HG02884 (cell line): Measurements from ENCODE around the gene PDZD2.
"Not testable (repeated sequence)": the region's sequence is repeated elsewhere in the genome, so short reads cannot be mapped to it uniquely, and the experiment has no call there.

ENCODE experiments used
- ATAC-seq: cut with Tn5 transposase; IDR thresholded peaks from one replicate; pipeline ENCODE4 v1.9.1; 2021; ENCODE audit warnings: mild to moderate bottlenecking, moderate library complexity; ENCODE audit not compliant: unreplicated experiment

Gene PDZD2

DNA sequence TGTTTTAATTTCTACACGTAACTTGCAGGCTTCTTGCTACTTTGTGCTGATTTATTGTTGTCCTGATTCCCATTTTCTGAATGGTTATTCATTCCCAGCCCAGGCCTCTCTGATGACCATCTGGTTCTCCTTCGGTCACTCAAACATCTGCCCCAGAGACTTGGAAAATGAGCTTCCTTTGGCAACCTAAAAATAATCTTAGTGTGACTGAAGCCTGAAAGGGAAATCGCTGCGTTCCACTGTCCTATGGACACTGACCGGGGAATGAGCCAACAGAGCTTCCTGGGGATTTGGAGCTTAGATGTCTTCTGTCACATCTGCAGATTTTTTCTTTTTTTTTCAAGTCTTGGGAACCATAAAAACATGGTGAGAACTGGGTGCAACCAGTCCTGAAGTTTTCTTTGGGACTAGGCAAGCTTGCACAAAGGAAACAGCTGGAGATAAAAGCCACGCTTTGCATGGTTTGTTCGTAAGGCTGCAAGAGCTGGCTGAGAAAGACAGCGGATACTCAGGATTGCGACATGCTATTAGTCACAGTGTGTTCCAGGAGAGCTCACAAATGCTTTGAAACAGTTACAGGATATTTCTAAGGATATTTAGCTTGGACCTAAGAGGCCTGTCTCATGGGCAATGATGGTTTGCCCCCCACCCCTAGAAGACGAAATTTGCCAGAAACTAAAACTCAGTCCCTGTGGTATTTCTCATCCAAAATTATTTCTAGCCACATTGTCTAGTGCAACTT lies 389.0 kb downstream of the PDZD2 start:
- no peak for ATAC-seq

DNA sequence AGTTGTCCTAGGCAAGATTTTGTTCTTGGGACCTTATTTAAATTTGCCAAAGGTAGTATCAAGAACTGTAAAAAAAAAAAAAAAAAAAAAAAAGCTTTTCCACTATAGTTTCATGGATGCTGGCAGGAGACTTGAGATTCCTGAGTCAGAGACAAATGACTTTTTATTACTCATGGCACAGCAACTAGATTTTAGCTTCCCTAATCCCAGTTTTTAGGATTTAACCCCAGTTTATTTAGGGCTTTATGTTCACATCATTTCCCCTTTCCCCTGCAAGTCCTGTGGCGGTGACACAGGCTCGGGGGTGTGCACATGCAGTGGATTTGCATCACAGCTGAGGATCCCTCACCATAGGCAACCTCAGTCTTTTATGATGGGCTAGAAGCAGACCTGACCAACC lies 390.3 kb downstream of the PDZD2 start:
- no peak for ATAC-seq

DNA sequence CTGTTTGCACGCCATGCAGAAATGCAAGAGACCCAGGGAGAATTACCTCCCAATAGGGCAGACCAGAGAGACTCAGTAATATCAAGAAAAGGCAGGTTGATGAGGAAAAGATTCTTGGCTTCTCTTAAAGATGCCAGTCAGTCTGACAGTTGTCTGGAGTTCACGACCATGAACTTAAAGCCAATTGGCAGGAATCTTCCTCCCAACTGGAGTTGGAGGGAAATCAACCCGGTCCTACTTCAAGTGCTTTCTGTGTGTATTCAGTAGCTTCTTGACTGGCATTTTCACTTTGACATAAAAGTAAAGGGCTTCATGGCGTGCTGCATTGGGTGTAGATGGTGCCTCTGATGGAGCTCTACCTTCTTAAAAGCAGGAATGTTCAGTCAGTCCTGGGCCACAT lies 390.9 kb downstream of the PDZD2 start:
- no peak for ATAC-seq

DNA sequence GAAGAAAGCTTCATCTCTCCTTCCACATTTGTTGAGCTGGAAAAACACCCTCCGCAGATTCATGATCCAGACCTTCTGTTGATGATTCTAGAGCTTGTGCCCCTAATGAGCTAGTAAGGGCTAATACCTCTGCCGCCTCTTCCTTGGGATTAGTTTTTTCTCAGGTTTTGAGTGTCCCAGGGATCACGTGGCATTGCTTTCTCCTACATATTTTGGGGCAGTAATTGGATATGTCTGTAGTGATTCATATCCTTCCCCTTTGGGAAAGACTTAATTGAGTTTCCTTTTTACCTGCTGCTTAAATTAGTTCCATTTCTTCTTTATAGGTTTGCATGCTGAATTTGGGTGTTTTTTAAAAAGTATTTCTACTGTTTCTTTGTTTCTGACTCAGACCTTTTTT lies 391.3 kb downstream of the PDZD2 start:
- no peak for ATAC-seq

DNA sequence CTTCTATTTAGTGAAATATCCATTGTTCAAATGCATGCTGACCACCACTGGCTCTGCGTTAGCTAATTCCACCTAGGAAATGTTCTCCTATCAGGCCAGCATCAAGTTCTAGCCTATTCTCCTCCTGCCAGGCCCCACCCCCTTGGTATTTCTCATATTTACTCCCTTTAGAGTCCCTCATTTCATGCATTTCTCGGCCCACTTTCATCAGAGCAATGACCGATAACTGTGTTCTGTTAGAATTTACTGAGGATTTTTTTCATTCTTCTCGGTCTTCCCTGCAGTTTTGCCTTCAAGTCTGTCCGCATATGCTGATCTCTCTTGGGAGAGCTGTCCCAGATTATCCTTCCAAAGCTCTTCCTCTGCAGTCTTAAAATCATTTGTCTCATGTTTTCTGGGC lies 391.8 kb downstream of the PDZD2 start:
- no peak for ATAC-seq

DNA sequence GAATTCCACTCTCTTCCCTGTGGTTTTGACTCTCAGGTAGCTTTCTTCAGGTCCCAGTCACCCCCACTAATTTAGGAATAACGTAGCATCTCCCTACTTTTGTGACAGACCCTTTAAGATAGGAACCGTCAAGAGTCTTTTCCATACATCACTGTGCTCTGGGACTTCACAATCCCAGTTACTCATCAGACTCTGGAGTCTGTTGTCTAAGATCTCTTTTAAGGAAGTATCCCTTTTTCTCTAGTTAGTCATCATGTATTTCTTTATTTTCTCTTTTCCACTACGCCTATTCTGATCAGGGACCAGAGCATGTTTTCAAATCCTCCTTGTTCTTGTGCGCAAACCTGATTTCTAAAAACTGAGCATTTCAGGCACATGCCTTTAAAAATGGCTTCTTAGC lies 392.2 kb downstream of the PDZD2 start:
- no peak for ATAC-seq

DNA sequence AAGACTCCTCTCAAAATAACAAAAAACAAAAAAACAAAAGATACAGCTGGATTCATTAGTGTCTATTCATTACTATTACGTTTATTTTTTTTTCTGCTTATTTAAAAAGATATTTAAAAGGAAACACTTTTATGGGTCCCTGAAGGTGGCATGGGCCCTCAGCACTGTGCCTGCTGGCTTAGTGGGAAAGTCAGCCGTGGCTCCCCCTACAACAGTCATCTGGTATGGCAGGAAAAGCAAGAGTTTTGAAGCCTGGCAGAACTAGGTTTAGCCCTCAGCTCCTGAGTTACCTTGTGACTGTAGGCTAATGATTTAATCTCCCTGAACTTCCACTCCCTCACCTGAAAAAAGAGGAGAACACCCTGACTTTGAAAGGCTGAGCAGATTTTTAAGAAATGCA lies 399.6 kb downstream of the PDZD2 start:
- ATAC-seq, result no peak

DNA sequence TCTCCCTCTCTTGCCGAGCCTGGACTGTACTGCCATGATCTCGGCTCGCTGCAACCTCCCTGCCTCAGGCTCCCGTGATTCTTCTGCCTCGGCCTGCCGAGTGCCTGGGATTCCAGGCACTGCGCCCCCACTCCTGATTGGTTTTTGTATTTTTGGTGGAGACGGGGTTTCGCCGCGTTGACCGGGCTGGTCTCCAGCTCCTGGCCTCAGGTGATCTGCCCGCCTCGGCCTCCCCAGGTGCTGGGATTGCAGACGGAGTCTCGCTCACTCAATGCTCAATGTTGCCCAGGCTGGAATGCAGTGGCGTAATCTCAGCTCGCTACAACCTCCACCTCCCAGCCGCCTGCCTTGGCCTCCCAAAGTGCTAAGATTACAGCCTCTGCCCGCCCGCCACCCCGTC lies 400.2 kb downstream of the PDZD2 start:
- not testable (repeated sequence) for ATAC-seq

DNA sequence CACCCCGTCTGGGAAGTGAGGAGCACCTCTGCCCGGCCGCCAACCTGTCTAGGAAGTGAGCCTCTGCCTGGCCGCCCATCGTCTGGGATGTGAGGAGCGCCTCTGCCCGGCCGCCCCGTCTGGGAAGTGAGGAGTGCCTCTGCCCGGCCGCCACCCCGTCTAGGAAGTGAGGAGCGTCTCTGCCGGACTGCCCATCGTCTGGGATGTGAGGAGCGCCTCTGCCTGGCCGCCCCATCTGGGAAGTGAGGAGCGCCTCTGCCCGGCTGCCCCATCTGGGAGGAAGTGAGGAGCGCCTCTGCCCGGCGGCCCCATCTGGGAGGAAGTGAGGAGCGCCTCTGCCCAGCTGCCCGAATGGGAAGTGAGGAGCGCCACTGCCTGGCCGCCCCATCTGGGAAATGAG lies 400.7 kb downstream of the PDZD2 start:
- not testable (repeated sequence) for ATAC-seq

DNA sequence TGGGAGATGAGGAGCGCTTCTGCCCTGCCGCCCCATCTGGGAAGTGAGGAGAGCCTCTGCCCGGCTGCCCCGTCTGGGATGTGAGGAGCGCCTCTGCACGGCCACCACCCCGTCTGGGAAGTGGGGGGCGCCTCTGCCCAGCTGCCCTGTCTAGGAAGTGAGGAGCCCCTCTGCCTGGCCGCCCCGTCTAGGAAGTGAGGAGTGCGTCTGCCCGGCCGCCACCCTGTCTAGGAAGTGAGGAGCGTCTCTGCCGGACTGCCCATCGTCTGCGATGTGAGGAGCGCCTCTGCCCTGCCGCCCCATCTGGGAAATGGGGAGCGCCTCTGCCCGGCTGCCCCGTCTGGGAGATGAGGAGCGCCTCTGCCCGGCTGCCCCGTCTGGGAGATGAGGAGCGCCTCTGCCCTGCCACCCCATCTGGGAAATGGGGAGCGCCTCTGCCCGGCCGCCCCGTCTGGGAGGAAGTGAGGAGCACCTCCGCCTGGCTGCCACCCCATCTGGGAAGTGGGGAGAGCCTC lies 401.3 kb downstream of the PDZD2 start:
- not testable (repeated sequence) for ATAC-seq

DNA sequence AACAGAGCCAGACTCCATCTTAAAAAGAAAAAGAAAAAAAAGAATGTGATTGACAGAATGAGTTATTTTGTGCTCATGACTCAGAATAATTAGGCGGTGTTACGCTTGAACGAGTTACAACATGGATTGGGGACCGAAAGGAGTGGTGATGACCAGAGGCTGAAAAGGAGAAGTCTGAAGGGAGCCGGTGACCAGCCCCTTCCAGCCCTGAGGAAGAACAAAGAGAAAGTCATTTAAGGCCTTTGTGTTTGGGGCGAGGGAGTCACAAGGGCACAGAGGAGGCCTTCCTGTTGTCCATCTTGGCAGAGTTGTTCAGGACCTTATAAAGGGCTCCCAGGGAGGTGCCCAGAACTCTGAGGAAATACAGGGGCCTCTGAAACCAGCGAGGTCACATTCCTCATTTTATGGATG lies 403.6 kb downstream of the PDZD2 start:
- no peak for ATAC-seq

DNA sequence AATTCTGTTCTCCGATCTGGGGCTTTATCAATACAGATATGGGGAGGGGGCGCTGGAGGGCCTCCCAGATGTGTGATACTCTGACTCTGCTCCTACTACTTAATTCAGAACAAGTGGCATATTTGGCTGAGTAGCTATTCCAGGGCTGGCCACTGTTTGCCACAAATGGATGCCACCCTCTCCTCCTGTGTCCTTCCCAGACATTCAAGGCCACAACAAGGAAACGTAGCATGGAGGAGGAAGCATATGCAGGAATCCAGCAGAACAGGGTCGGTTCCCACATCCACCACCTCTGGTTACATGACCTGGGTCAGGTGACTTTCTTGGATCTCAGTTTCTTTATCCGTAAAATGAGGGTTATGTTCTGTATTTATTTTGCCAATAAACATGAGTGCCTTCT lies 404.2 kb downstream of the PDZD2 start:
- ATAC-seq, result no peak

DNA sequence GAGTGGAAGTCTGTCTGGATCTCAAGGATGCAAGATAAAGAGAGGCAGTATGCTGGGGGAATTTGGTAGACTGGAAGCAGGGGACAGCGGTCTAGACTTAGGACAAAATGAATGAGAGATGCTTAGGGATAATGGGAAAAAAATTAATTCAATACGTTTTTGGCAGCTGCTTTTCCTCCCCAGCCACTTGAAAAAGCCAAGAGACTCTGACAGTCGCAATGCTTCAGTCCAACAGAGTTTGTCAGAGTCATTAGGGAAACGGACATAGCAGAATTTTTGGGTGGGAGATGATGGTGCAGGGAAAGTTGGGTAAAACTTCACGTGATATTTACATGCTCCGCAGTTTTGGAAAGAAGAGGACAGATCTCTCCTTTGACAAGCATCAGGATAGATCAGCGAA lies 405.5 kb downstream of the PDZD2 start:
- no peak for ATAC-seq

DNA sequence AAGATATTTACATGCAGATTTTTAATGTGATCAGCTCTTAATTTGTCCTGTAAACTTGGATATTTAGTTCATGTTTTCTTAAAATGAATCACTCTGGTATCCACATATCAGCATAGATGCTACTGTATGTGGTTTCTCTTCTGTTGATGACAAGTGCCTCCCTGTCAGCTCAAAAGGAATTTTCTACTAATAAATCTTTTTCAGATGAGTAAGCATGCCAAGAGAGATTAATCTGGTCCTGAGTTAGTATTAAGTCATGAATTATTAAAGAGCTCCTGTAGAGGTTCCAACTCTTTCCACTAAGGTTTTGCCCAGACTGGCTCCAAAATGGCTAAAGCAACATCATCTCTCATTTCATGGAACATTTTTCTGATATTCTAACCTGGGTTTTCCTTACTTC lies 406.0 kb downstream of the PDZD2 start:
- no peak for ATAC-seq

DNA sequence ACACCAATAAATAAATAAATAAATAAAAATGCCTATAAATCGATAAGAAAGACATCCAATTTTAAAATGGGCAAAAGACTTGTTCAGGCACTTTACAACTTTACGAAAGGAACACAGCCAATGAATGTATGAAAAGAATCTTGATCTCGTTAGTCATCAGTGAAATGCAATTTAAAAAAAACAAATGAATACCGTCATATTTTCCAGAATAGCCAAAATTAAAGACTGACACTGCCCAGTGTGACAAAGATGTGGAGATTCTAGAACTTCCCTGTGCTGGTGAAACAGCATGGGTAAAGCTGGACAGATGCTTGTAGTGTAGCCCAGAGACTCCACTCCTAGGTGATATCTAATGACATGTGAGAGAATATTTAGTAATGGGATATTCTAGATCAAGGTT lies 408.1 kb downstream of the PDZD2 start:
- ATAC-seq, result no peak

DNA sequence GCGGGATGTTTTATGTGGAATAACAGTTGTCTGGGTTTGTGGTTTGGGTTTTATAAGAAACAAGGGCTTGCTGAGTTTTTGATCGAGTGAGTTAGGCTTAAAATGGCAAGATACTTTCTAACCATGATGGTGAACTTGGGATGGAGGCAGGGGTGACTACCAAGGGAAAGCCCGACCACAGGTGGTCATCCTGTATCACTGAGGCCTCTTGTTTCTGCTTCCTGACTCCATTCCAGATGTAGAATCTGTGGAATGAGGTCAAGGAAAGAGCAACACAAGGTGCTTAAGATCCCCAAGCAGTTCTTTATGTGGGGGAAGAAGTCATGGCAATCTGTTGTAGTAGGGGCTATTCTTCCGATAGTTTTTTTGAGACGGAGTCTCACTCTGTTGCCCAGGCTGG lies 412.9 kb downstream of the PDZD2 start:
- ATAC-seq, result no peak

DNA sequence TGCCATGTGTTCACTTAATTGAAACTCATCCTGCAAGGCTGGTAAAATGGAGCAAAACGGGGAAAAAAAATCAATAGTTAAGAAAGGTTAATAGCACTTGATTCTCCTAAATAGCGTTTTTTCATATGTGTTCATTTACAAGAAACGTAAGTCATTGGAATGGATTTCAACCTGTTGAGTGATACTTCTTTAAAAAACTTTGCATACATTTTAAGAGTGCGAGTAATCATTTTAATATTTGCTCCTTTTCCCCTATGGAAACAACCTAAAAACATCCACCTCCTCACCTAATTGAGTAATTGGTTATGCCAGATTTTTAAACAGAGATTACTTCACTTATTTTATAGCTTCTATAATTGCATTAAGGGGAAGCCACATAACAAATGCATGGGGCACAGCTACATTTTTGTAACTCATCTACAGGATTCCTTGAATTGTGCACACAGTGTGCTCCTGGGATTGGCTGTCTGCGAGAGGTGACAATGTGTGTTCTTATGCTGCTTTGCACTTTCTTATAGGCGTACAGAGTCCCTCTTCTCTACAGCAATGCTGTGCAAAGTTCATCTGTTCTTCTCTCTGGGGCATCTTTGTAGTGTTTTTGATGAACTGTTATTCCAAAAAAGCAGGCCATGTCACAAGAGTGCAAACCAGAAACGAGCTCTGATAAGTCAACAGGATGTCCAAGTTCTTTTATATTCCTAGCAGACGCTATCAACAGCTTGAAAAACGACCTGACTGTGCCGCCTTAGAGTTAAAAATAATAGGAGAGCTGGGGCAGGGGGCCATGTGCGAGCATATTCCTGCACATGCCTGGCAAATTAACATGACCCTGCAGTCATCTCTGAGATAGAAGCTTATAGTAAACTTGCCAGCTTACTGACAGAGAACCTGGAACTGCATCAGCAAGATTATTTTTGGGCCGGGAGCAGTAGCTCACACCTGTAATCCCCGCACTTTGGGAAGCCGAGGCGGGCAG lies 417.2 kb downstream of the PDZD2 start:
- no peak for ATAC-seq

DNA sequence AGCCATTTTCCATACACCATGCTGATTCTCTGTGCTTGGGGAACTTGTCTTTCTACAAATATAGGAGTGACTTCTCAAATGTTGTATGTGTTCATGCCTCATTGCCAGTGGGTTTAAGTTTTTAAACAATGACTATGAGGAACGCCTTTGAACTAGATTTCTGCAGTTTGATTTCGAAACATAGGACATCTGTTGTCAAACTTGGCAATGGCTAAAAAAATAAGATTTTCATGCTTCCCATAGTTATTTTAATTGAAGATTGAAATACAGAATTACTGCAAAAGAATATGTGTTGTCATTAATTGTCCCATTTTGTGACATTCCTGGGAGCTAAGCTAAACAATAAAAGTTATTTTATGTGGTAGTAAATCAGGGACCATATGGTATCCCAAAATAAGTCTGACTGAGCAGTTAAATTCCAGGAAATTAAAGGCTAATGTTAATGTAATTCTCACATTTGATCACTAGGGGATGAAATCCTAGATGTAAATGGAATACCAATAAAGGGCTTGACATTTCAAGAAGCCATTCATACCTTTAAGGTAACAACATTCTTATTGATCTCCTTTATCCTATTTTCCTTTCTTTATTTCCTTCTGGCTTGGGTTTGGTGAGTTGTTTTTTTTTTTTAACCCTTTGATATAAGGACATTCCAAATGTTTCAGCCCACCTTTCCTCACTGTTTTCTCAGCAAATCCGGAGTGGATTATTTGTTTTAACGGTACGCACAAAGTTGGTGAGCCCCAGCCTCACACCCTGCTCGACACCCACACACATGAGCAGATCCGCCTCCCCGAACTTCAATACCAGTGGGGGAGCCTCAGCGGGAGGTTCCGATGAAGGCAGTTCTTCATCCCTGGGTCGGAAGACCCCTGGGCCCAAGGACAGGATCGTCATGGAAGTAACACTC lies 418.5 kb downstream of the PDZD2 start:
- no peak for ATAC-seq

DNA sequence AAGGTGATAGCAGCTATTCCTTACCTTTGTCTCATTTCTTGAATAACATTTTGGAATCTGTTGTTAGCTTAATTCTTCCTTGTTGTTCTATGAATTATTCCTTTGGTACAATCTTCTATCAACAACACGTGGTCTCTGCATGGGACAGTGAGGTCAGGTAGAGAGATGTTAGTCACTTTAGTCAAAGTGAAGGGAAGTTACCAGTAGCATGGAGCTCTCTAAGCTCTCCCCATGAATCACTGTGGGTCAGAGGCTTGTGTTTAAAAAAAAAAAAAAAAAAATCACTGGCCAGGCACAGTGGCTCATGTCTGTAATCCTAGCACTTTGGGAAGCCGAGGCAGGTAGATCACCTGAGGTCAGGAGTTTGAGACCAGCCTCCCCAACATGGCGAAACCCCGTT lies 419.2 kb downstream of the PDZD2 start:
- ATAC-seq, result no peak

DNA sequence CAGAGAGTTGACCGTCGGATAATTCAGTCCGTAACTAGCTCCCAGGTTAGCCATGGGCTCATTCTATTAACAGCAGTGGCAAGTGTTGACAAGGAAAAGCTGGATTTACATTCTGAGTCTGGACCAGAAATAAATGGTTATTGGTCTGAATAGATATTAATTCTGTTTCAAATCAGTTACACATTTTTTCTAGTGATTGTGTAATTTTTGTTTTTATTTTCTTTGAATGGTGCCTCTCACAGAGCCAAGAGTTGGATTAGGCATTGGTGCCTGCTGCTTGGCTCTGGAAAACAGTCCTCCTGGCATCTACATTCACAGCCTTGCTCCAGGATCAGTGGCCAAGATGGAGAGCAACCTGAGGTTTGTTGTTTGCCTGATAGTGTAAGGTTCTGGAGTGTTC lies 420.1 kb downstream of the PDZD2 start:
- no peak for ATAC-seq
